Muscle layer of duodenum (tissue), 2 donors: ENCODE results near the gene ZFYVE1.
"Not testable (repeated sequence)": the region's sequence is repeated elsewhere in the genome, so short reads cannot be mapped to it uniquely, and the experiment has no call there.

Source experiments
- H3K27ac ChIP-seq: one replicate; pipeline ENCODE4 v1.7.0; 2013; ENCODE audit warnings: mild to moderate bottlenecking, low read length
- H3K27me3 ChIP-seq: one replicate; pipeline ENCODE4 v1.7.0; 2013; ENCODE audit warnings: low read depth, mild to moderate bottlenecking, control low read depth, low read length
- H3K36me3 ChIP-seq, 2 donors: one replicate each; pipeline ENCODE4 v1.7.0; 2013; ENCODE audit warnings: low read length in 2 of 2, control low read depth in 1 of 2, mild to moderate bottlenecking in 1 of 2; ENCODE audit not compliant: insufficient read depth in 2 of 2, control insufficient read depth in 1 of 2
- H3K4me1 ChIP-seq, 2 donors: one replicate each; pipeline ENCODE4 v1.7.0; 2013; ENCODE audit warnings: low read length in 2 of 2, mild to moderate bottlenecking in 2 of 2, control low read depth in 1 of 2, moderate library complexity in 1 of 2; ENCODE audit not compliant: insufficient read depth in 2 of 2, control insufficient read depth in 1 of 2
- H3K4me3 ChIP-seq, 2 donors: one replicate each; pipeline ENCODE4 v1.7.0; 2013; ENCODE audit warnings: low read length in 2 of 2, low read depth in 1 of 2, mild to moderate bottlenecking in 1 of 2
- H3K9me3 ChIP-seq, 2 donors: one replicate each; pipeline ENCODE4 v1.7.0; 2013; ENCODE audit warnings: low read length in 2 of 2, control low read depth in 1 of 2, mild to moderate bottlenecking in 1 of 2; ENCODE audit not compliant: control insufficient read depth in 1 of 2
- donor health status: healthy.

ZFYVE1 gene

DNA sequence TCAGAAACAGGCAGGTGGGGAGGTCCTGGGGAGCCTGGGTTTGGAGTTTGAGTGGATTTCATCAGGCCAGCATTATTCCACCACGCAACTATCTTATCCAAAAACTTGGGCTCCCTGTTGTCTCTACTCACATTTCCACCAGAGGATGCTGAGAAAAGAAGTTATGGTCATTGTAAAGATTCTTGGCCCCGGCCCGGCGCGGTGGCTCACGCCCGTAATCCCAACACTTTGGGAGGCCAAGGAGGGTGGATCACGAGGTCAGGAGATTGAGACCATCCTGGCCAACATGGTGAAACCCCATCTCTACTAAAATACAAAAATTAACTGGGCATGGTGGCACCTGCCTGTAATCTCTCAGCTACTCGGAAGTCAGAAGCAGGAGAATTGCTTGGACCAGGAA, 70.2 kb downstream of the ZFYVE1 start:
- H3K4me3 ChIP-seq, H3K27me3 ChIP-seq, H3K27ac ChIP-seq, H3K4me1 ChIP-seq, H3K9me3 ChIP-seq: not testable (repeated sequence)
- peaks cover 41 to 74% of the 10 kb centered on the region in 2 donors for H3K36me3 ChIP-seq

DNA sequence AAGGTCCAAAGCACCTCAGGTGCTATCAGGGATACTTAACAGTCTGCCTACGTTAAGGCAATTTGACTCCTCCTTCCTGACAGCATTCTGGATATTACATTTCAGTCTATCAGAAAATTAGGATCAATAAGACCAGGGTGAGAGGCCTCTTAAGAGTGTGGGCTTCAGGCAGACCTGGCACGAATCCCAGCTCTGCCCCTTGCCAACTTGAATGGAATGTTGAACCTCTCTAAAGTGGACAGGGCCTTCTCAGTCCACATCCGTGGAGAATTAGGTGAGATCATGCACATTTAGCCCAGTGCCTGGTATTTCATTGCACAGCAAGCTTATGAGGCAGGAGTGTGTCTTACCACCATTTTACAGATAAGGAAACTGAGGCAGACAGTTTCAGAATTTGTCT, 74.7 kb downstream of the ZFYVE1 start:
- Histone ChIP-seq H3K9me3 (no peaks in the 10 kb centered on the region), H3K4me3 (no peak overlapping the region), H3K36me3 (peaks cover 25 to 42% of the 10 kb centered on the region in 2 donors), H3K27ac (no peak overlapping the region), H3K4me1 (no peaks in the 10 kb centered on the region), H3K27me3 (no peaks in the 10 kb centered on the region)

DNA sequence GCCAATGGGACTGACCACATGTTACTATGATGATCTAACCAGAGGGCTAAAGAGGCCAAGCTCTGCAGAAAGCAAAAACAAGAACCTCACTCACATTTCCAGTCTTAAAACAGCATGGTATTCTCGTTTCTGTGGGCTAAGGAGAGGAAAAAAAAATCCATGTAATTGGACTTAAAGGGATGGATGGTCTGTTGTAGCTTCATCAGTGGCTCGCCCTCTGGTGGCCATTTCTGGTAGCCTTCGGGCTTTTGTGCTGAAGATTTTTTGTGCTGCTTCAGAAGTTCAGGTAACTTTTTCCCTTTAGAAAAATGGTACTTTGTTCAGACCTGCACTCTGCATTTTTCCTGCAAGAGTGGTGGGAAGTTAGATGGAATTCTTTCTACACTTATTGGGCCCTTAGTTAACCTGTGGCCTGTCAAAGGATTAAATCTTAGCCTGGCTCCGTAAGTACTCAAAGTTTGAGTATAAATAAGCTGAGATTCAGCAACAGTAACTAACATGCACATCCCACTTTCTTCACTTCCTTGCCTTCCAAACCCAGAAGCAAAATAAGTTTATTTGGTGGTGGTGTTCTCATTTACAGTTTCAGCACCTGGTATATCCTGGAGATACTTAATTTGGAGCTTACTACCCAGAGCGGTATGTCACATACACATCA, 78.3 kb downstream of the ZFYVE1 start:
- Histone ChIP-seq H3K36me3 (peaks cover 9 to 35% of the 10 kb centered on the region in 2 donors), H3K27ac (no peak overlapping the region), H3K4me1 (no peaks in the 10 kb centered on the region)

DNA sequence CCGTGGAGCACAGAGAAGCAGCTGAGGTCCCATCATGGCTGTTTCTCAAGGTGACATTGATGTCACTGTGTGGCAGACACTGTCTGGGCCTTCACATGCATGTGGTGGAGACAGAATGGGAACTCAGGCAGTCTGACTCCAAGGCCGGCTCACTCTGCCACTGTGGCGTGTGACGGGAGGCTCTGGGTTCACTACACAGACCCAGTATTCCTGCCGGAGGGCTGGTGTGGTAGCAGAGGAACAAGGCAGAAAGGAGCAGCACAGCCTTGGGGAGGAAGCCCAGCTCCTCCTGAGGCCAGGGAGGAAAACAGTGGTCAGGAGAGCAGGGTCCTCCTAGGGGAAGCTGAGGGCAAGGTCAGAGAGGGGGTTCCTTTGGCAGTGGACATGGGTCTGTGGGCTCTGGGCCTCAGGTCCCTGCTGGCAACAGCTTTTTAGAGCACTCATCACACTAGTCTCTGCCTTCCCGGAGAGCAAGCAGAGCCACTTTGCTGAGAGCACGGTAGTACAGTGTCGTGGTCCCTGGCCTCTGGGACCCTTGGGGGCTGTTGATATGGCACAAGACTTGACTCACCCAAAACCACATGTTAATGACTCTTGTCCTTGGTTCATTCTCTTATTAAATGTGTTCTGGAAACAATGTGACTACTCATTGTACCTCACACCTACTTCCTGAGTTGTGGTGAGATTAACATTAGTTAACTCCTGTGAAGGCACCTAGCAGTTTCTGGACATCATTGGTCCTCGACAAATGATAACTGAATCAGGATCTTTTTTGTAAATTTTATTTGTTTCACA, 79.3 kb downstream of the ZFYVE1 start:
- Histone ChIP-seq H3K9me3 (no peaks in the 10 kb centered on the region), H3K36me3 (peaks cover 15 to 45% of the 10 kb centered on the region in 2 donors), H3K27me3 (no peaks in the 10 kb centered on the region)

More for the DNA sequence above, 78.3 kb downstream of the ZFYVE1 start:
- no peak overlapping the region for H3K4me3 ChIP-seq
- H3K27me3 ChIP-seq: no peaks in the 10 kb centered on the region
- no peaks in the 10 kb centered on the region for H3K9me3 ChIP-seq

DNA sequence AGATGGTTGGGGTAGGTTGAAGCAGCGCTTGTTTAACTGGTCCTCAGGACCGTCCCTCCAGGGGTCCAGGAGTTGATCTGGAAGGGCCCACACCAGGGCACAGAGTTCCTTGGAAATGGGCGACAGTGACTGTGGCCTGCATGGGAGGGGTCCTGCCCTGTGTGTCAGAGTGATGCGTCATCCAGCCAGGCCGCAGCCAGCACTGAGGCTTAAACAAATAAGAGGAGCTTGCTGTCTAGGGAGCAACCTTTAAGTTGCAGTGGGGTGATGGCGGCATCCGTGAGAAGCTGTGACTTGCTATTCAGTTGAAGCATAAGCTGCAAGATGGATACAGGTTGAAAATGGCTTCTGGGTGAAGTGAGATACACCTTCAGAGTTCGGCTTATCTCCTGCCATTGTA, 80.4 kb downstream of the ZFYVE1 start:
- no peaks in the 10 kb centered on the region for H3K9me3 ChIP-seq
- H3K4me3 ChIP-seq: no peak overlapping the region
- H3K27ac ChIP-seq: no peak overlapping the region
- peaks cover 17 to 45% of the 10 kb centered on the region in 2 donors for H3K36me3 ChIP-seq
- H3K27me3 ChIP-seq: no peaks in the 10 kb centered on the region
- H3K4me1 ChIP-seq: no peaks in the 10 kb centered on the region

More for the DNA sequence above, 79.3 kb downstream of the ZFYVE1 start:
- no peak overlapping the region for H3K27ac ChIP-seq
- H3K4me3 ChIP-seq: no peak overlapping the region
- H3K4me1 ChIP-seq: no peaks in the 10 kb centered on the region

DNA sequence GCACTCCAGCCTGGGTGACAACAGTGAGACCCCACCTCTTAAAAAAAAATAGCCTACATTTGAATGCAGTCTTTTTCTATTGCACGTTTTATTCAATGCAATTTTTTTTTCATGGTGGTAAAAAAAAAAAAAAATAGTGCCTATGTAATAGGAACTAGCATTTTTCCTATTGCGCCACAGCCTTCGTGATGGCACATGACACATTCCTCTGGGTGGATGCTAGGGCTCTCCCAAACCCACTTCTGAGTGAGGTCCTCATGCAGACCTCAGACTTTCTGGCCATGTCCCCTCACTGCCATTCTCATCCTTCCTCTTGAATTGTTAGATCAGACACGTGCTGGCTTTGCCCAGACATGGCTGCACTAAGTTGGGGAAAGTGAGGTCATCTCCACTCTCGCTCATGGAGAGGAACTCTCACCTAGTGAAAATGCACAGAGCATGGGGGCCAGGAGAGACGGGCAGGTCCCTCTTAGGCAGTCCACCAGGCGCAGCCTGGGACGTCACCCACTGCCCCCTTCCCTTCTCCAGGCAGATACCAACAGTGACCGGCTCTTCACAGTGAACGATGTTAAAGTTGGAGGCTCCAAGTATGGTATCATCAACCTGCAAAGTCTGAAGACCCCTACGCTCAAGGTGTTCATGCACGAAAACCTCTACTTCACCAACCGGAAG, 81.4 kb downstream of the ZFYVE1 start:
- Histone ChIP-seq H3K27me3 (no peaks in the 10 kb centered on the region), H3K9me3 (no peaks in the 10 kb centered on the region), H3K4me3 (no peak overlapping the region), H3K36me3 (peaks cover 16 to 49% of the 10 kb centered on the region in 2 donors), H3K27ac (no peak overlapping the region), H3K4me1 (no peaks in the 10 kb centered on the region)

DNA sequence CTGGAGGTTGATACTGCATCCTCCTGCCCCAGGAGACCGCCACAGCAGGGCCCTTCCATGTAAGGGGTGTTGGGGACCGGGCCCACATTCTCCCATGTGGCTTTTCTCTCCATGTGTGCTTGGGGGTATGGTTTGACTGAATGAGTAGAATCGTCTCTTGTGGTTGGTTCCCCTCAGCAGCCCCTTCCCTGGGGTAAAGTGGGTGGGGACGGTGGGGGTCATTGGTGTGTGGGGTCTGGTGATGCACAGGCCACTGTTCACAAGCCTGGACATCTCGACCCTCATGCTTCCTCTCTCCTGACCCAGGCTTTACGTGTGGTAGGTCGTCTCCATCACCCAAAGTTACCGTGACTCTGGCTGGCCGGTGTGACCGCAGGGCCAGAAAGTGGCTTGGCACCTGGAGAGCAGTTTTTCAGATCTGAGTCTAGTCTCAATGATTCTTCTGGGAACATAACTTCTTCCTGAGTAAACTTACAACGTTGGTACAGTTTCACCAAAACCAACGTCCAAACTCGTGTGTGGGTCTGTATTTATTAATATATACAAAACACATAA, 83.0 kb downstream of the ZFYVE1 start:
- no peak overlapping the region for H3K27ac ChIP-seq
- H3K9me3 ChIP-seq: no peaks in the 10 kb centered on the region
- no peaks in the 10 kb centered on the region for H3K4me1 ChIP-seq
- H3K27me3 ChIP-seq: no peaks in the 10 kb centered on the region
- peaks cover 28 to 60% of the 10 kb centered on the region in 2 donors for H3K36me3 ChIP-seq
- H3K4me3 ChIP-seq: no peak overlapping the region

DNA sequence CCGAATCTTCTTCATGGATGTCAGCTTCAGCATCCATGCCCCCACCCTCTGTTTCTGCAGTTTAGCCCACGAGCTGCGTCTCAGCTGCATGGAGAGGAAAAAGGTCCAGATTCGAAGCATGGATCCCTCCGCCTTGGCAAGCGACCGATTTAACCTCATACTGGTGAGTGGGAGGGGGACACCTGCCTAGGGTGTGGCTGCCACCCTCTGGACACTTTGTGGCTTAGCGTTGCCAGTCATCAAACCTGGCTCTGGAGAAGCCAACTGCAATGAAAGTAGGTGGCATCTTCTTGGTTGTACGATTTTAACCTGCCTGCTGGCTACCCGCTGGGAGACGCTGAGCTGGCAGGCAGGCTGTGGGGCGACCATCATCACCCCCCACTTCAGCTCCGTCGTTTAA, 84.0 kb downstream of the ZFYVE1 start:
- Histone ChIP-seq H3K9me3 (no peaks in the 10 kb centered on the region), H3K4me1 (no peaks in the 10 kb centered on the region), H3K4me3 (no peak overlapping the region), H3K27ac (no peak overlapping the region), H3K36me3 (peaks cover 33 to 62% of the 10 kb centered on the region in 2 donors), H3K27me3 (no peaks in the 10 kb centered on the region)

DNA sequence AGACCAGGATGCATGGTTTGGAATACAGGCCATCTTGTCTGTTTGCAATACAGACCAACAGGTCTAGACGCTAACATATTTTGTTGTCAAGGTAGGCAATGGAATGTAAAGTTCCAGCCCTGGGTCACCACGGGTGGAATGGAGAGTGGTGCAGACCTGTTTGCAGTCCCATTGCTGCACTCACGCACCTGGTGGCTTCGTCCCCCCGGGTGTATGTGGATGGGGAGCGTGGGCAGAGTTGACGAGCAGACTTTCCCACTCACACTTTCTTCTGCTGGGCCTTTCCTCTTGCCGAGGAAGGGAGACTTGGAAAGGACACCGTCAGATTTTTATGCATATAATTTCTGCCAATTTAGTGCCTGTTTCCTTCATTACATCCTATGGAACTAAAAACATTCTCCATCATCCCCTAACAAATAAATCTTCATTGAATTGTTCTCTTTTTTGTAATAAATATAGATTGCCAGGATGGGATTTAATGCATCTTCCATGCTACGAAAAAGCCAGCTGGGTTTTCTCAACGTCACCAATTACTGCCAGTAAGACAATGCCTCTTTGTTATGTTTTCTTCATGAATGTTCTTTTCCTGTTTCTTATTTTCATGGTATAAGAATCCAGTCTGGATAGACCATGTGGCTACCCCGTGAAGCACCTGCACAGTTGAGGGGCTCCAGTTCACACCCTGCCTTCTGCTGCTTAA, 85.5 kb downstream of the ZFYVE1 start:
- Histone ChIP-seq H3K36me3 (peaks cover 34 to 55% of the 10 kb centered on the region in 2 donors), H3K27me3 (no peaks in the 10 kb centered on the region), H3K4me1 (no peaks in the 10 kb centered on the region), H3K4me3 (no peak overlapping the region), H3K27ac (no peak overlapping the region), H3K9me3 (no peaks in the 10 kb centered on the region)

DNA sequence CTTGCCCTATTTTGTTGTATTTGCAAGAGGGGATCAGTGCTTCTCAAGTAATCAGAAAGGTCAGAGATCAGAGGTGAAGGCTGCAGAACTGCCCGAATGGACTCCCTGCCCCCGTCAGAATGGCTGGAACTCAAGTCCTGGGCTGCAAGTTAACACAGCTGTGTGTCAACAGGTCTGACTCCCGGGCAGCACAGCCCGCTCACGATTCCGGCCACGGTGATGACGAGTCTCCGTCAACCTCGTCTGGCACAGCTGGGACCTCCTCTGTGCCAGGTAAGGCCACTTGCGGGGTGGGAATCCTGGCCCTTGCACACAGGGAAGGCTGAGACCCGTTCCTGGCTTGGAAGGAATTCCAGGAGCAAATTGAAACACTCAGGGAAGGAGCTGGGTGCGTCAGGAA, 87.3 kb downstream of the ZFYVE1 start:
- Histone ChIP-seq H3K36me3 (peaks cover 33 to 43% of the 10 kb centered on the region in 2 donors), H3K4me1 (no peaks in the 10 kb centered on the region), H3K27me3 (no peaks in the 10 kb centered on the region), H3K9me3 (no peaks in the 10 kb centered on the region), H3K27ac (no peak overlapping the region), H3K4me3 (no peak overlapping the region)

DNA sequence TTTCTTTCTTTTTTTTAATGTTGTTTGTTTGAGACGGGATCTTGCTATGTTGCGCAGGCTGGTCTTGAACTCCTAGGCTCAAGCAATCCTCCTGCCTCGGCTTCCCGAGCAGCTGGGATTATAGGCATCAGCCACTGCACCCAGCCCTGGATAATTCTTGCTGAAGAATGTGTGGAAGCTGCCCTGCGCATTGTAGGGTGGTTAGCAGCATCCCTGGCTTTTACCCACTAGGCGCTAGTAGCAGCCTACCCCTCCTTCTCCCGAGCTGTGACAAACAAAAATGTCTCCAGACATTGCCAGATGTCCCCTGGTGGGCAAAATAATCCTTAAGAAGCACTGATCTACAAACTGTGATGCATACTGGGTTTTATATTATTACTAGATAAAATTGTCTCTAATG, 94.0 kb downstream of the ZFYVE1 start:
- H3K4me1 ChIP-seq: no peaks in the 10 kb centered on the region

More for the DNA sequence above, 94.0 kb downstream of the ZFYVE1 start:
- H3K27ac ChIP-seq: no peak overlapping the region
- H3K4me3 ChIP-seq: no peak overlapping the region
- H3K9me3 ChIP-seq: no peaks in the 10 kb centered on the region
- no peaks in the 10 kb centered on the region for H3K27me3 ChIP-seq
- peaks cover 2% of the 10 kb centered on the region in 2 donors for H3K36me3 ChIP-seq
